Upper lobe of left lung (tissue), 6 donors: ENCODE data around the gene IFIT1B. TPM values are rescaled to one million over a fixed set of nuclear protein-coding genes. Genes with fewer than 3 reads are reported as not detected.
A peak's percentile ranks its signal among the peaks of the same experiment; 100 is the strongest.

Experiments used
- ATAC-seq, 2 donors: fragments of 200-7000 bp; cut with Tn5 transposase; one replicate each; pipeline ENCODE4 v1.9.1; 2022; ENCODE audit warnings: mild to moderate bottlenecking in 2 of 2, moderate library complexity in 2 of 2; ENCODE audit not compliant: low FRiP score in 2 of 2
- DNase-seq, 2 donors: peaks; one replicate each; pipeline ENCODE4 v3.0.0-alpha.2; 2019 to 2020
- H3K27ac ChIP-seq, 4 donors: fragments of 200-600 bp; sonication (generic); one replicate each; pipeline ENCODE4 v1.5.1; 2016 to 2019
- H3K27me3 ChIP-seq, 4 donors: fragments of 200-600 bp; sonication (generic); one replicate each; pipeline ENCODE4 v1.5.1; 2017 to 2019
- H3K36me3 ChIP-seq, 4 donors: fragments of 200-600 bp; sonication (generic); one replicate each; pipeline ENCODE4 v1.5.1; 2016 to 2019
- H3K4me1 ChIP-seq, 4 donors: fragments of 200-600 bp; sonication (generic); one replicate each; pipeline ENCODE4 v1.5.1; 2018 to 2019
- H3K4me3 ChIP-seq, 4 donors: fragments of 200-600 bp; sonication (generic); one replicate each; pipeline ENCODE4 v1.5.1; 2017 to 2019; ENCODE audit warnings: mild to moderate bottlenecking in 2 of 4, moderate library complexity in 1 of 4
- H3K9me3 ChIP-seq, 4 donors: fragments of 200-600 bp; sonication (generic); one replicate each; pipeline ENCODE4 v1.5.1; 2018 to 2019
- EP300 ChIP-seq, 4 donors: sonication (generic); formaldehyde crosslinking; IDR thresholded peaks; one replicate each; pipeline ENCODE4 v1.5.1; 2017; ENCODE audit warnings: antibody characterized with exemption in 4 of 4, control low read depth in 2 of 4
- POLR2A ChIP-seq, 4 donors: fragments of 450-650 bp; IDR thresholded peaks; one replicate each; pipeline ENCODE4 v1.5.1; 2016 to 2017; ENCODE audit warnings: antibody characterized with exemption in 4 of 4, mild to moderate bottlenecking in 2 of 4
- POLR2AphosphoS5 ChIP-seq, 2 donors: sonication (generic); formaldehyde crosslinking; IDR thresholded peaks; one replicate each; pipeline ENCODE4 v1.5.1; 2017; ENCODE audit warnings: antibody characterized with exemption in 2 of 2
- WGBS, 2 donors: methylation state at CpG; one replicate each; pipeline ENCODE4 v1.1.5; 2017 to 2018; 5-methylcytosine and 5-hydroxymethylcytosine counted together
- total RNA-seq, 6 donors: library from RNA; depleted of rRNA in 4 of 6; stranded (reverse); fragments of >200 nt in 4 of 6; gene quantifications; one replicate each; pipeline versions ENCODE4 v1.1.0 to v1.2.1, GENCODE V29; 2016 to 2021
- TF ChIP-seq, protein P1 (sequence below), 6 experiments: fragments of 450-650 bp in 4 of 6; fragments of 200-600 bp in 2 of 6; sonication (generic) in 2 of 6; IDR thresholded peaks; one replicate each; pipeline ENCODE4 v1.5.1; 2016 to 2019; ENCODE audit warnings: antibody characterized with exemption in 6 of 6
- donor health status: DM: no; HTN: no; CAD: no; lungs with moderate emphysema.
- donor health status: DM: no; HTN: yes; CAD: no; lungs with severe emphysema.

The IFIT1B gene
- total RNA-seq, 6 donors from 2014 or later = 0.20 to 0.59 TPM; not detected in 4

DNA sequence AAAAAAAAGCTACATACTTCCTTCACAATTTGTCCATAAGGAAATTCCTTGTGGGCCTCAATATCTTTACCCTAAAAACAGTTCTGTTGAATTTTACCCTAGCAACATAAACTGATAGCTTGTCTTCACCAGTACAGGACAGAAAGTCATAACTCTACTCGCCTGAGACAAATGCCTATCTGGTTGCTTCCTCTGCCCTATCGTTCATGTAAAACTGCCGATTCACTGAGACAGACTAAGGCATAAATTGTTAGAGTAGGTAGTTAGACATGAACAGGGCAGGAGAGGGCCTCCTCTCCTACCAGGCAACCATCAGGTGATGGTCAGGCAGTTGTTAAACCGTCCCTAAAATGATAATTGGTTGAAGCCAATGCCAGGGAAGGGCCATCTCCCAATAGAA, 25.1 kb upstream of the IFIT1B start:
- DNase-seq = no peak

DNA sequence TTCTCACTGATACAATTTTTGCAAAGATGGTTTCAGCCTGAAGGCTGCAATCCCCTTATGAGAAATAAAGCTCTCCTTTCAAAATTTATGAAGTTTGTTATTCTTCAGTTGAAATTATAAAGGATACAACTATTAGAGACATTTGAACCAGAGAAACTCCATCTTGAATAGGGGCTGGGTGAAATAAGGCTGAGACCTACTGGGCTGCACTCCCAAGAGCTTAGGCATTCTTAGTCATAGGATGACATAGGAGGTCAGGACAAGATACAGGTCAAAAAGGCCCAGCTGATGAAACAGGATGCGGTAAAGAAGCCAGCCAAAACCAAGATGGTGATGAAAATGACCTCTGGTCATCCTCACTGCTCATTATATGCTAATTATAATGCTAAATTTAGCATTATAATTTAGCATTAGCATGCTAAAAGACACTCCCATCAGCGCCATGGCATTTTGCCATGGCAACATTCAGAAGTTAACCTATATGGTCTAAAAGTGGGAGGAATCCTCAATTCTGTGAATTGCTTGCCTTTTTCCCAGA, 22.4 kb upstream of the IFIT1B start:
- Histone ChIP-seq H3K9me3 (no peaks in the 10 kb centered on the region), H3K36me3 (no peaks in the 10 kb centered on the region), H3K4me1 (peaks cover 12 to 22% (median 20%) of the 10 kb centered on the region in 4 donors), H3K27me3 (no peaks in the 10 kb centered on the region), H3K4me3 (no peak overlapping the region), H3K27ac (no peak overlapping the region)
- TF ChIP-seq, protein P1, sequence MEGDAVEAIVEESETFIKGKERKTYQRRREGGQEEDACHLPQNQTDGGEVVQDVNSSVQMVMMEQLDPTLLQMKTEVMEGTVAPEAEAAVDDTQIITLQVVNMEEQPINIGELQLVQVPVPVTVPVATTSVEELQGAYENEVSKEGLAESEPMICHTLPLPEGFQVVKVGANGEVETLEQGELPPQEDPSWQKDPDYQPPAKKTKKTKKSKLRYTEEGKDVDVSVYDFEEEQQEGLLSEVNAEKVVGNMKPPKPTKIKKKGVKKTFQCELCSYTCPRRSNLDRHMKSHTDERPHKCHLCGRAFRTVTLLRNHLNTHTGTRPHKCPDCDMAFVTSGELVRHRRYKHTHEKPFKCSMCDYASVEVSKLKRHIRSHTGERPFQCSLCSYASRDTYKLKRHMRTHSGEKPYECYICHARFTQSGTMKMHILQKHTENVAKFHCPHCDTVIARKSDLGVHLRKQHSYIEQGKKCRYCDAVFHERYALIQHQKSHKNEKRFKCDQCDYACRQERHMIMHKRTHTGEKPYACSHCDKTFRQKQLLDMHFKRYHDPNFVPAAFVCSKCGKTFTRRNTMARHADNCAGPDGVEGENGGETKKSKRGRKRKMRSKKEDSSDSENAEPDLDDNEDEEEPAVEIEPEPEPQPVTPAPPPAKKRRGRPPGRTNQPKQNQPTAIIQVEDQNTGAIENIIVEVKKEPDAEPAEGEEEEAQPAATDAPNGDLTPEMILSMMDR (IDR thresholded peaks at IDR 0.05) = no peak
- TF ChIP-seq EP300 (IDR thresholded peaks at IDR 0.05) (no peak), POLR2A (IDR thresholded peaks at IDR 0.05) (no peak), POLR2AphosphoS5 (IDR thresholded peaks at IDR 0.05) (no peak)
- no peak for ATAC-seq
- DNase-seq = no peak
- 90 to 96% methylated on average over 2 of the region's 2 CpGs for WGBS, 2 donors

More for the DNA sequence above, 25.1 kb upstream of the IFIT1B start:
- Histone ChIP-seq H3K4me3 (no peak overlapping the region), H3K27ac (peak overlapping the region in 2 of 4 donors; percentile 78), H3K9me3 (no peaks in the 10 kb centered on the region), H3K4me1 (peaks cover 25 to 36% (median 34%) of the 10 kb centered on the region in 4 donors), H3K27me3 (no peaks in the 10 kb centered on the region), H3K36me3 (no peaks in the 10 kb centered on the region)
- TF ChIP-seq, protein P1 (IDR thresholded peaks at IDR 0.05) = no peak
- TF ChIP-seq EP300 (IDR thresholded peaks at IDR 0.05) = no peak
- TF ChIP-seq POLR2A (IDR thresholded peaks at IDR 0.05) = no peak
- no peak for TF ChIP-seq POLR2AphosphoS5 (IDR thresholded peaks at IDR 0.05)
- no peak for ATAC-seq
- 88 to 93% methylated on average over 4 of the region's 4 CpGs for WGBS, 2 donors

DNA sequence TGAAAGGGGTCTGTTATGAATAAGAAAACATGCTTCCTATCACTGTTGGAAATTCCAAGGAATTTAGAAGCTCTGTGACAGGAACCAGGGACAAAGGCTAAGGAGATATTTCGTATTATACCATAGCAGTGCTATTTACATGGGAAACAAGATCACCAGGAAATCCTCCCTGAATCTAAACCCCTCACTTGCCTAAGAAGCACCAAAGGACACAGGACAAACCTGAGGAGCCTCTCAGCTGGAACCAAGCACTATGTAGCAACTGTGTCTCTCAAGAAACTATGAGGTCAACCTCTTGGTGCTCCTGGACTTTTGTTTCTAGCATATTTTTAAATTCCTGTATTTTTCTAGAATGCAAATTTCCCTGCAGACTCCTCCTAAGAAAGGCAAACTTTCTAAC, 20.8 kb upstream of the IFIT1B start:
- Histone ChIP-seq H3K27me3 (no peaks in the 10 kb centered on the region), H3K4me1 (peaks cover 0 to 10% (median 4%) of the 10 kb centered on the region in 4 donors), H3K9me3 (no peaks in the 10 kb centered on the region), H3K27ac (no peak overlapping the region), H3K36me3 (no peaks in the 10 kb centered on the region), H3K4me3 (no peak overlapping the region)
- WGBS, 2 donors = 75 to 82% methylated on average over 1 of the region's 1 CpG
- DNase-seq (no peak), ATAC-seq (no peak)
- TF ChIP-seq POLR2A (IDR thresholded peaks at IDR 0.05) = no peak
- TF ChIP-seq EP300 (IDR thresholded peaks at IDR 0.05) = no peak
- TF ChIP-seq, protein P1 (IDR thresholded peaks at IDR 0.05) = no peak
- no peak for TF ChIP-seq POLR2AphosphoS5 (IDR thresholded peaks at IDR 0.05)

DNA sequence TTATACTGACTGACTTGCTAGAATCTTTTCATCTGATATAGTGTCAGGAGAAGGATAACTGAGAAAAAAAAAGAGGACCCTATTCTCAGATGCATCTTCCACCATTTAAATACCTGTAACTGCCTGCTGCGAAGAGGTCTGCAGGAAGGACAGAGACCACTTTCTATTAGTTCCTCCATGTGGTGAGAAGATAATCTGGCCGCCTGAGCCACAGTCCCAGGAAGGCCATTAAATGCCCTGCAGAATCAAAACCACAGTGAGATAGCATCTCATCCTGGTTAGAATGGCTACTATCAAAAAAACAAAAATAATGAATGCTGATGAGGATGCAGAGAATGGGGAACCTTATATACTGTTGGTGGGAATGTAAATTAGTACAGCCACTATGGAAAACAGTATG, 19.9 kb upstream of the IFIT1B start:
- TF ChIP-seq EP300 (IDR thresholded peaks at IDR 0.05) (no peak), POLR2A (IDR thresholded peaks at IDR 0.05) (no peak), POLR2AphosphoS5 (IDR thresholded peaks at IDR 0.05) (no peak)
- TF ChIP-seq, protein P1 (IDR thresholded peaks at IDR 0.05) = no peak
- Histone ChIP-seq H3K9me3 (no peaks in the 10 kb centered on the region), H3K4me3 (no peak overlapping the region), H3K4me1 (peaks cover 0 to under 1% (median 0%) of the 10 kb centered on the region in 4 donors), H3K36me3 (no peaks in the 10 kb centered on the region), H3K27ac (no peak overlapping the region), H3K27me3 (no peaks in the 10 kb centered on the region)
- ATAC-seq = no peak
- WGBS, 2 donors = 72 to 80% methylated on average over 2 of the region's 2 CpGs
- DNase-seq = no peak

DNA sequence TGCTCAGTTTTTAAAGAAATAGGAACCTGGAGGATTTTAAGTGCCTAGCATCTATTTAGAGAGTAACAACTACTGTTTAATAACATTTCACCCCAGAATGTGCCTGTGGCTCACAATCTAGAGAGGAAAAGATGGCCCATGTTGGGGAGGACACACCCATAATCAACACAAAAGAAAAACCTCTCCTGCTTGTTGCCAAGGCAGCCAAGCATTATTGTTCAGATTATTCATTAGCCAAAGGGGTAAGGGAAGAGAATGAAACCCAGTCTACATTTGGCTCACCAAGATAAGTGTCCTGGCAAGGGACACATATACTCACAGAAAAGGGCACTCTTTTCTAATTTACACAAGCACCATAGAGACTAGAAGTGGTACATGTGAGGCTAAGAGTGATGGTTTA, 17.7 kb upstream of the IFIT1B start:
- no peak for TF ChIP-seq EP300 (IDR thresholded peaks at IDR 0.05)
- TF ChIP-seq, protein P1 (IDR thresholded peaks at IDR 0.05) = no peak
- no peak for TF ChIP-seq POLR2A (IDR thresholded peaks at IDR 0.05)
- TF ChIP-seq POLR2AphosphoS5 (IDR thresholded peaks at IDR 0.05) = no peak
- peaks cover 0 to 7% (median 3%) of the 10 kb centered on the region in 4 donors for H3K4me1 ChIP-seq
- no peaks in the 10 kb centered on the region for H3K27me3 ChIP-seq
- no peaks in the 10 kb centered on the region for H3K9me3 ChIP-seq
- ATAC-seq (no peak), DNase-seq (no peak)
- no peaks in the 10 kb centered on the region for H3K36me3 ChIP-seq
- no peak overlapping the region for H3K27ac ChIP-seq
- H3K4me3 ChIP-seq = no peak overlapping the region
